Measurements from ENCODE around the gene P3H3.

The P3H3 gene

DNA sequence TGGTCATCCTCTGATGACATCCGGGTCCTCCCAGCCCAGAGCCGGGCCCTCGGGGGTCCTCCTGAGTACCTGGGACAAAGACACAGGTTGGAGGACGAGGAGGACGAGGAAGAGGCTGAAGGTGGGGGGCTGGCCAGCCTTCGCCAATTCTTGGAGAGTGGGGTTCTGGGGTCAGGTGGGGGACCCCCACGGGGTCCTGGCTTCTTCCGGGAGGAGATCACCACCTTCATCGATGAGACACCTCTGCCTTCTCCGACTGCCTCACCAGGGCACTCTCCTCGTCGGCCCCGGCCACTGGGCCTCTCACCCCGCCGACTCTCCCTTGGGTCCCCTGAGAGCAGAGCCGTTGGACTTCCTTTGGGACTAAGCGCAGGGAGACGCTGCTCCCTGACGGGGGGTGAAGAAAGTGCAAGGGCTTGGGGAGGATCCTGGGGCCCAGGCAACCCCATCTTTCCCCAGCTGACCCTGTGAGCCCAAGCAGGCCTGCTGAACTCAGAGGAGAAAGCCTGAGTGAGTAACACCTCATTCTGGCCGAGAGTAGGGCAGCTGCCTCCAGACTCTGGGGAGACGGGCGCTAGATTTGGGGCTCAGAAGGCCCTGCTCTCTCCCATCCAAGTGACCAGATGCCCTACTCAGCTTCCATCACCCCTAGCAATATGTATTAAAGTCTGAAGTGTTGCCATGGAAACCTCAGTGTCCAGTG is 1.3 kb upstream of the P3H3 start:
- no peak for DNase-seq

DNA sequence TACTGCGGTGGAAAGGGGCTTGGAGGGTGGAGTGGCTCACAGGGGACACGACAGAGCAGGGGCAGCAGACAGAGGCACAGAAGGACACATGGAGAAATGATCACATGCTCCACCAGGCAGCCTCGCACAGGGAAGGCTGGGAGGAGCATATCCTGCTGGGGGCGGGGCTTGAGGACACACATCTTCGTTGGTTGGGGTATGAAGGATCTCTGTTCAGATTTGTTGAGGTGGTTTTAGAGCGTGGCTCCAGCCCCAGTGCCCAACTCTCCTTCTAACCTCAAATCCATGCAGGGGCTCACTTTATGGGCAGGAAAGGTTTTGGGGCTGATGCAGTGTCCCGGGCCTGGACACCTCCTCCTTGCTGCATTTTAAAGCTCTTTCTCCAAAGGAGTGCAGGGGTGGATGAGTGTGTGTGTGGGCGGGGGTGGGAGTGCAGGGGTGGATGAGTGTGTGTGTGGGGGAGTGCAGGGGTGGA is 733 bp upstream of the P3H3 start:
- peak; percentile 95 for DNase-seq

DNA sequence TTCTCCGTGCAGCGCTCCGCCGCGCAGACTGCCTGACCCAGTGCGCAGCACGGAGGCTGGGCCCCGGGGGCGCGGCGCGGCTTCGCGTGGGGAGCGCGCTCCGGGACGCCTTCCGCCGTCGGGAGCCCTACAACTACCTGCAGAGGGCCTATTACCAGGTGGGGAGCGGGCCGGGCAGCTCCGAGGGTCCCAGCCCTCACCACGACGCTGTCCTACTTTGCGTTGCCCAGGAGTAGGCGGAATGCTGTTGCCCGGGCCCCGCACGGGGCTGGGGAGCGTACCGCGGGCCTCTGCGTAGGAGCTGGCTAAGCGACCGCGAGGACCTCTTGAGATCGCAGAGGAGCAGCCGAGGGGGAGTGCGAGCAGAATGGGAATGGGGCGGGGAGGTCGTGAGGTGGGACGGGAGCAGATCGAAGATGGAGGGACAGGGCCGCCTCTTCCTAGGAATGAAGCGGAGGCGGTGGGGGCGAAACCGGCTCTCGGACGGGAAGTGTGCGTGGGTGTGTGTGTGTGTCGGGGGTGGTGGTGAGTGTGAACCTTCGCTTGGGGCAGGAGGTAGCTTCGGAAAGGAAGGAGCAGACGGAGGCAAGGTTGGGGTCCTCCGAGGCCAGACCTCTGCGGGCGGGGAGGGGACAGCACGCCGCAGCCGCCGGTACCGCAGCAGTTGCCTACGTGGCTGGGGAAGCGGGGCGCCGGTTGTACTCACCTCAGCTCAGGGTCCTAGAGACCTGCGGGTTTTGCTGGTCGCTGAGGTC is 751 bp downstream of the P3H3 start:
- DNase-seq = peak; percentile 86

DNA sequence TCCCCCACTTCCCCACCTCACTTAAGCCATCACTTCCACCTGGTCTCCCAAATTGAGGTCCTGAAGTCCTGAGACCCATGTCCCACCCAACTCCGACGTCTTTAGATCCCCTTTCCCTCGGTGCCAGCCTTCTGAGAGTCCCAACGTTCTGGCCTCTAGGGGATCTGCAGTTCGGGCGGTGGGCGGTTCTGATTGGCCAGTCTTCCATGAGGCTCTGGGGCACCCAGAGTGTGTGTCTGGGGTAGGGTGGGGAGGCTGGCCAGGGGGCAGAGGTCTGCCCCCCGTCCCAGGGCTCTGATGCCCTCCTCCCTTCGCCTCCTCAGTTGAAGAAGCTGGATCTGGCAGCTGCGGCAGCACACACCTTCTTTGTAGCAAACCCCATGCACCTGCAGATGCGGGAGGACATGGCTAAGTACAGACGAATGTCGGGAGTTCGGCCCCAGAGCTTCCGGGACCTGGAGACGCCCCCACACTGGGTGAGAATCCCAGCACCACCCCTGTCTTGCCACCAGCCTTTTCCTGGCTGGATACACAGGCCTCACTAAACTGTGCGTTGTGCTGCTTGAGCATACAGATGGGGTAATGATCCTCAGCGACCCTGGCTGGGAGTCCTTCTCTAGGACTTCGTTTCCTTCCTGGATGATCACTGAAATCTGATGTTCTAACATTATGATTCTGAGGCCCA is 1.5 kb downstream of the P3H3 start:
- DNase-seq = no peak

DNA sequence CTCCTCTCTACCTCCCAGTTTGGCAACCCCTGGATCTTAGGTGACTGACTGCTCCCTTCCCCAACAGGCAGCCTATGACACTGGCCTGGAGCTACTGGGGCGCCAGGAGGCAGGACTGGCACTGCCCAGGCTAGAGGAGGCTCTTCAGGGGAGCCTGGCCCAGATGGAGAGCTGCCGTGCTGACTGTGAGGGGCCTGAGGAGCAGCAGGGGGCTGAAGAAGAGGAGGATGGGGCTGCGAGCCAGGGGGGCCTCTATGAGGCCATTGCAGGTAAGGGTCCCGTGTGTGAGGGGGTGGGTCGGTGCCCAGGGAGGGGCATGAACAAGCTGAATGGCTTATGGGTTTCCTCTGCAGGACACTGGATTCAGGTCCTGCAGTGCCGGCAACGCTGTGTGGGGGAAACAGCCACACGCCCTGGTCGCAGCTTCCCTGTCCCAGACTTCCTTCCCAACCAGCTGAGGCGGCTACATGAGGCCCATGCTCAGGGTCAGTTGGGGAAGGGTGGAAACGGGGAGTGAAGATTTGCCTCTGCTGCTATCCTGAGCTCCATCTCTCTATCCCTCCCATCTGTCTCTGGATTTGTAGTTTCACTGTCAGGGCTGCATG is 2.2 kb downstream of the P3H3 start:
- DNase-seq = no peak

DNA sequence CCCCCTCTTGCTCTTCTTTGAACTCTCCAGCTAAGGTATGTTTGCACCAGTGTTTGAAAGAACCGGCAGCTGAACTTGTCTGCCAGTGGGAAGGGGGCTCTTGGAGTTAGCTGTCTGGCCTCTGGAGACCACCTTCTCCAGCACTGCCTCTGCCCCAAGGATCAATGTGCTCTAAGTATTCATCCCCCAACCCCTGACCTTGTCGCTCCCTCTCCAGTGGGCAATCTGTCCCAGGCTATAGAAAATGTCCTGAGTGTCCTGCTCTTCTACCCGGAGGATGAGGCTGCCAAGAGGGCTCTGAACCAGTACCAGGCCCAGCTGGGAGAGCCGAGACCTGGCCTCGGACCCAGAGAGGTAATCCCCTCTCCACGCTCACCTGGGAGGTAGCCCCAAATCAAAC is 2.8 kb downstream of the P3H3 start:
- DNase-seq = no peak

DNA sequence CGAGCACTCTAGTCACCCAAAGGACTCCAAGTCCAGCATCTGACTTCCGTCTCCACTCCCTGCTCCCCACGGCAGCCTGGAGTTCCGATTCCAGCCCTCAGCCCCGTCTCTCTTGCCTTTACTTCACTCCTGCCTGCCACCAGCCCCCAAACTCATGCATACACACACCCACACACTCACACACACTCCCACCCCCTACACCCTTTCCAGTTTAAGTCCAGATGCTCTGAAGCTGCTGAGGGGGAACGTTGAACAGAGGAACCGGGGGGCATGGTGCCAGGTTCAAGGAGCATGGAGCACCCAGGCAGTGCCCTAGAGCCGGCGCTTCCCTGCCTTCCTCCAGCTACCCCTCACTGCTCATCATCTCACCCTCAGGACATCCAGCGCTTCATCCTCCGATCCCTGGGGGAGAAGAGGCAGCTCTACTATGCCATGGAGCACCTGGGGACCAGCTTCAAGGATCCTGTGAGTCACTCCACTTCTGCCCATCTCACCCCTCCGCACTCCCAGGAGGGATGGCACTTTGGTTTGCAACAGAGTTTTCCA is 3.3 kb downstream of the P3H3 start:
- no peak for DNase-seq

DNA sequence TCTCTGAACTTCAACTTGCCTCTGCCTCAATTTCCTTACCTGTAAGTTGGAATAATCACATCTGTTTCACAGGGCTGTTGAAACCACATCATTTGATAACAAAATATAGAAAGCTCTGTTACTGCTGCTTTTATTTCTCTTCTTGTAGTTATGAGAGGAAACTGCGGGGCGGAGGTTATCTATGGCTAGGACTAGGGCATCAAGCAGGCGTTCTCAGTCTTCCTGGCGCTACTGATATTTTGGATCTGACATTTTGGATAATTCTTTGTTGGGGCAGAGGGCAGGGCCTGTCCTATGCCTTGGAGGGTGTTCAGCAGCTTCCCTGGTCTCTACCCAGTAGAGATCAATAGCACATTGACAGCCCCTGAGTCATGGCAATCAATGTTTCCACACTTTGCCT is 3.9 kb downstream of the P3H3 start:
- no peak for DNase-seq

DNA sequence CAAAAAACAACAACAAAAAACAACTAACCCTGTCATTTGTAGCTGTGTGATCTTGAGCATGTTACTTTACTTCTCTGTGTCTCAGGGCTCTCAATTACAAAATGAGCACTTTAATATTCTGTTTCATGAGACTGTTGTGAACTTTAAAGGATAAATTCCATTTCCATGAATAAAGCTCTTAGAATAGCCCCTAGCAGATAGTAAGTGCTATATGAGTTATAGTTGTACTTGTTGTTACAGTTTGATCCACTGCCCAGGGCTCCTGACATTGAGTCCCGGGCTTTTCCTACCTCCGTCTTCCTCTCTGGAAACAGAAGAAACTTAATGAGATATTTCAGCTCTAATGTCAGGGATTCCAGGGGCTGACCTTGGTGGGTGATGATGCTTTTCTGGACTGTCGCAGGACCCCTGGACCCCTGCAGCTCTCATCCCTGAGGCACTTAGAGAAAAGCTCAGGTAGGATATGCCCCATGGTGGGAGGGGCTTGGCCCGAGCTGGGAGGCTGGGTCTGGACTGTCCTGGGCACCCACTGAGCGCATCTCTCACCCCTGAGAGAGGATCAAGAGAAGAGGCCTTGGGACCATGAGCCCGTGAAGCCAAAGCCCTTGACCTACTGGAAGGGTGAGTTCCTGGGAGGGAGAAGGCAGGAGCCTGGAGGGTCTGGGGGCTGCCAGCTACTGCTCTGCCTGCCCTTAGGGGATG is 5.1 kb downstream of the P3H3 start:
- DNase-seq = no peak

DNA sequence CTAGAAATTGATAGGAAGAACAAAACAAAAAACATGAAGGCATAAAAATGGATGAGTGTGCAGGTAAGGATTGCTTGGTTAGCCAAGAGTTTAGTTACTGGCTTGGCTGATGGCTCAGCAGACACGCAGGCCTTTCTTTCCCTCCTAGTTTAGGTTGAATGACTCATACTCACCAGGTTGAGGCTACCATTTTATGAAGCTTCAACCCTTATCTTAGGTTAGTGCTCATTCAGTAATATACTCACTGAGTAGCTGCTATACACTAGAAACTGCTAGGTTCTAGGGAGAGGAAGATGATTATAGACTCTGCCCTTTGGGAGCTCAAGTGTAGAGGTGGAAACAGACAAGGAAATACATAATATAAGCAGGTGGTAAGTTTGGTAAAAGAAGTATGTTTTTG is 6.0 kb downstream of the P3H3 start:
- DNase-seq = no peak

DNA sequence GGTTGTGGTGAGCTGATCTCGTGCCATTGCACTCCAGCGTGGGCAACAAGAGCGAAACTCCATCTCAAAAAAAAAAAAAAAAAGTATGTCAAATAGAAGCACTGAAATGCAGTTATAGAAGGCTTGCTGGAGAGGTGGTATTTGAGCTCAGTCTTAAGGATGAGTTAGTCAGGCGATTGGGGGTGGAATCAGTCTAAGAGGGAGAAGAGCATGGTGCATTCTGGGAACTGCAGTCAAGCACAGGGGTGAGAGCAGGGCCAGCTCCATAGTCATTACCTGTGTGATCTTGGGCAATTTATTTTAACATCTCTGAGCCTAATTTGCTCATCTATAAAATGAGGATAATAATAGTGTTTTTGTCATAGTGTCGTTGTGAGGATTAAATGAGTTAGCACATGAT is 6.7 kb downstream of the P3H3 start:
- no peak for DNase-seq

DNA sequence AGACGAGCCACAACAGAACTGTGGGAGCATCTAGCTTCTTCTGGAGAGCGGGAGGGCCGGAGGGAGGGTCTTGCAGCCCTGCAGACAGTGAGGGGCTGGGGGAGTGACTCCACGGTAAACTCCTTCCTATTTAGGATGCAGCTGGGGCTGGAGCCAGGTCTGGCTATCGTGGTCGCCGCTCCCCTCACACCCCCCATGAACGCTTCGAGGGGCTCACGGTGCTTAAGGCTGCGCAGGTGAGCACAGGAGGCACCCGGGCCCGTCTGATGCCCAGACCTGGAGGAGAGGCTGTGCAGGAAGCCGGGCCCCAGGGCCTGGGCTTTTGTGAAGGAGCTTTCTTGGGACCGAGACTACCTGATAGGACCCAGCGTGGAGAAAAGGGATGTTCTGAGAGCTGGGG is 8.6 kb downstream of the P3H3 start:
- no peak for DNase-seq

DNA sequence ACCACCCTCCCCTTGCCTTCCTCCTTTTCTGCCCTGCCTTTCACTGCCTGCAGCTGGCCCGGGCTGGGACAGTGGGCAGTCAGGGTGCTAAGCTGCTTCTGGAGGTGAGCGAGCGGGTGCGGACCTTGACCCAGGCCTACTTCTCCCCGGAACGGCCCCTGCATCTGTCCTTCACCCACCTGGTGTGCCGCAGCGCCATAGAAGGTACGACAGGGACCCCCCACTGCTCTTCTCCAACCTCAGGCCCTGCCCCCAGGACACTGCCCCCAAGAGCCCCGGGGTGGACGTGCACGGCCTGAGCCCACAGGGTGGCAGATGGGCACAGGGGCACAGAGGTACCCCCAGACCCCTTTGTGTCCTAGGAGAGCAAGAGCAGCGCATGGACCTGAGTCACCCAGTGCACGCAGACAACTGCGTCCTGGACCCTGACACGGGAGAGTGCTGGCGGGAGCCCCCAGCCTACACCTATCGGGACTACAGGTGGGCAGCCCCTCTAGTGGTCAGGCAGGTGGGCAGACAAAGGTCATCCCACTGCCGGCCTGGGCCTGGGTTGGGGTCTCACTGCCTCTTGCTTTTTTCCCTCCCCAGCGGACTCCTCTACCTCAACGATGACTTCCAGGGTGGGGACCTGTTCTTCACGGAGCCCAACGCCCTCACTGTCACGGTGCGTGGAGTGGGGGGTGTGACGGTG is 9.3 kb downstream of the P3H3 start:
- no peak for DNase-seq

DNA sequence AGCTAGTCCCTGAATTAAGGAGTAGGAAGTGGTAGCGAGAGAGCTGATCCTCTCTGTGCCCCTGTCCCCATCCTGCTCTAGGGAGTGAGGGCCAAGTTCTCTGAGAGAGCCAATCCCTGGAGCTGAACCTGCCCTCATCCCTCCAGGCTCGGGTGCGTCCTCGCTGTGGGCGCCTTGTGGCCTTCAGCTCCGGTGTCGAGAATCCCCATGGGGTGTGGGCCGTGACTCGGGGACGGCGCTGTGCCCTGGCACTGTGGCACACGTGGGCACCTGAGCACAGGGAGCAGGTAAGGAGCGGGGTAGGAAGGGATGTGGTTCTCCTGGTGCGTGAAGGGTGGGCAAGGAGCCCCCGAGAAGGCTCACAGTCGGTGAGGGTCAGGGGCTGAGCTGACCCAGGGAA is 10.6 kb downstream of the P3H3 start:
- DNase-seq = no peak

DNA sequence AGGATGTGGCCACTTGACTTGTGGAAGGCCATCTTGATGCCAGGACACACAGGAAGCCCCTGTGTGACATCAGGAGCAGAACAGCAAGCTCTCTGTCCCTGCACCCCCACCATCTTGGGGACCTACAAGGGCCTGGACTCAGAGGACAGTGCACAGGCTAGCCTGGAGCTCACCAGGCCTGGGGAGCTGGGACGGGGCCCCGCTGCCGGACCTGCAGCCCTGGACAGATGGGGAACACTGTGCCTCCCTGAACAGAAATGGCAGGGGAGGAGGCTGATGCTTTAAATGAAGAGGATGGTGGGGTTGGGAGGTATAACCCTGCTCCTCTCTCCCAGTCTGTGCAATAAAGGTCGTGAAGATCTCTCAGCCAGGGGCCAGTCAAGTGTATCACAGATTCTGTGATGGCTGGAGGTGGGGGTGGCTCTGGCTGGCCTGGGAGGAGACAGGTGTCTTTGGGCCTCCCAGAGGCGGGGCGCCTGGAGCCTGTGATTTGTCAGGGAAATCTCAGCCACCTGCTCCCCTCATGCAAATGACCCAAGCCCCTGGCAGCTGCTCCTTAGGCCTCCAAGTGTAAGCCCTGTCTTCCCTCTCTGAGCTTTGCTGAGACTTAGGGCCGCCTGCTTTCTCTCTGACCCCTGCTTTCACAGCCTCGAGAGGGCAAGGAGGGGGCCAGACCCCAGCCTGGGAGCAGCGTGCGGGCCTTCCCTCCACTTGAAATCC is 11.4 kb downstream of the P3H3 start:
- peak; percentile 82 for DNase-seq

DNA sequence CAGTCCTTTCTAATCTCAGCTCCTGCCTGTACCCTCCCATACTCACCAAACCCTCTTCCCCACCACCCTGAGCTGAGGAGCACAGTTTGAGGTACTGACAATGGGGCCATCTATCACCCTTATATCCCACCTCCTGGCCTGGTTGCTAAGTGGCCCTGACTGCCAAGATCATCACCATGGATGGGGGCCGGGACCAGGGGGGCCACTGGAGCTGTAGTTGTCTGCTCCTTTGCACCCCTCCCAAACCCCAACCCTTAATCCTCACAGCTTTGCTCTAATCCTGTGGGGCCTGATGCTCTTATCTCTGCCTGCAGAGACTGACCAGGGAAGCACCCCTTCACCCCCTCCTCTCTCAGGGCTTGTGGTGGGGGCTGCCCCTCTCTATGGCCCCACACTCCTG is 12.1 kb downstream of the P3H3 start:
- DNase-seq = peak; percentile 67

DNA sequence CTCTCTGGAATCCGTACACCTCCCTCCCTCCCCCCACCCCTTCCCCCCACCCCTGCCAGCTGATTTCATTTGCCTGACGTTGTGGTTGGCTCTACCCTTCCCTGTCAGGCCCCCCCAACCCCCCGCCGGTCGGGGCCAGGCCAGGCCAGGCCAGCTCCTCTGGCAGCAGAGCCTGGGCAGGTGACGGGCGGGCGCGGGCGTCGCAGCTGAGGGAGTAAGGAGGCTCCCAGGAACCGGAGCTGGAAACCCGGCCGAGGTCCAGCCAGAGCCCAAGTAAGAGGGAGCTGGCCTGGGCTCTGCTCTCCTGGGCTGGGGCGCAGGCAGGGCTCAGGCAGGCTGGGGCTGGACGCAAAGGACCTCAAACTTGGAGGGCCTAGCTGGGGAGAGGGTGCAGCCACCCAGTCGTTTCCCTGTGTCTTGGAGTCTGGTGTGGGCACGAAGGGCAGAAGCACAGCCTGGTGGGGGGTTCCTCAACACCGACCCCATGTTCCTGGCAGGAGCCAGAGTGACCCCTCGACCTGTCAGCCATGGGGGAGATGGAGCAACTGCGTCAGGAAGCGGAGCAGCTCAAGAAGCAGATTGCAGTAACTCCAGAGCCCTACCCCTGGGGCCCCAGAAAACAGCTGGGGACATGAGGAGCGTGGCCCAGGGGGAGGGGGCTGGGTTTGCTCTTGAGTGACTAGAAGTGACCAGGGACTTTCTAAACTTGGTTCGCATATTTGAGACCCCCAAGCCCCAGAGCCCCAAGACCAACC is 12.7 kb downstream of the P3H3 start, which contains the start of gene GNB3:
TSS of gene GNB3 (plus strand) at position 165 of the 755 bp plus-strand sequence. CDS start at position 528, 363 bp downstream.
- peak; percentile 57 for DNase-seq

DNA sequence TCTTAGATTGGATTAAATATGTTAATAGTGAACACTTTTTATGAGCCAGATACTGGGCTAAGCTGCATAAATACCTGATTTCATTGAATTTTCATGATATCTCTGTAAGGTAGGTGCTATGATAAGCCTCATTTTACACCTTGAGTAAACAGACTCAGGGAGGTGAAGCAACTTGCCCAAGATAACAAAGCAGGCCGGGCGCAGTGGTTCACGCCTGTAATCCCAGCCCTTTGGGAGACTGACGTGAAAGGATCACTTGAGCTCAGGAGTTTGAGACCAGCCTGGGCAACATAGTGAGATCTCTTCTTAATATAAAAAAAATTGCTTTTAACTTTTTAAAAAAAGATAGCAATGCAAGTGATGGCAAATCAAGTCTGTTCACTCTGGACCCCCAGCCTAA is 13.9 kb downstream of the P3H3 start:
- no peak for DNase-seq

DNA sequence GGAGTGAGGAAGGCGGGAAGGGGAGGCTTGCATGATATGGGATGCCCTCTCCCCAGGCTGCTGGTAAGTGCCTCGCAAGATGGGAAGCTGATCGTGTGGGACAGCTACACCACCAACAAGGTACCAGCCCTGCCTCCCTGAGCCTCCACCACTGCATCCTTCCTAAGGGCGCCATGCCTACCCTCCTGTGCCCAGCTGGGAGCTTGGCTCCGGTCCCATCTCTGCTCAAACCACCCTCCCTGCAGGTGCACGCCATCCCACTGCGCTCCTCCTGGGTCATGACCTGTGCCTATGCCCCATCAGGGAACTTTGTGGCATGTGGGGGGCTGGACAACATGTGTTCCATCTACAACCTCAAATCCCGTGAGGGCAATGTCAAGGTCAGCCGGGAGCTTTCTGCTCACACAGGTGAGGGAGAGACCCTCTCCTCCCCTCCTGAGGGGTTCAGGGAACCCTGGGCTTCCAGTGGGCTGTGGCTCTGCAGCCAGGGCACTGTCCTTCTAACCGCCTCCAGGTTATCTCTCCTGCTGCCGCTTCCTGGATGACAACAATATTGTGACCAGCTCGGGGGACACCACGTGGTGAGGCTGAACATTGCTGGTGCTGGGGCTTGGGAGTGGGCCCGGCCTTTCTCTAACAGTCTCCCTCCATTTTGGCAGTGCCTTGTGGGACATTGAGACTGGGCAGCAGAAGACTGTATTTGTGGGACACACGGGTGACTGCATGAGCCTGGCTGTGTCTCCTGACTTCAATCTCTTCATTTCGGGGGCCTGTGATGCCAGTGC is 15.1 kb downstream of the P3H3 start:
- DNase-seq = peak; percentile 29
